DND-41 (cell line): ENCODE results near the gene CARTPT.

Source experiments
- CTCF ChIP-seq: IDR thresholded peaks from 2 replicates; pipeline ENCODE4 v1.5.1; 2012; ENCODE audit warnings: borderline replicate concordance, low read length, moderate library complexity, mild to moderate bottlenecking; ENCODE audit not compliant: poor library complexity, severe bottlenecking; ENCODE audit errors: extremely low read depth
- EZH2 ChIP-seq: IDR thresholded peaks from 3 replicates; pipeline ENCODE4 v1.6.1; 2012; ENCODE audit warnings: borderline replicate concordance, low read depth, mild to moderate bottlenecking, moderate library complexity, low read length, inconsistent platforms; ENCODE audit not compliant: severe bottlenecking

- TF ChIP-seq CTCF (no peak), EZH2 (no peak)
Measured at GRCh38 chr5:71751422-71751821, 32.3 kb downstream of the CARTPT start.
